Stimulated activated effector memory CD8-positive, alpha-beta T cell treated with anti-CD3 and anti-CD28 coated beads, Interleukin-12 subunit alpha, Interleukin-12 subunit beta, amount 100 ng/mL, for 72 hours (primary cell): ENCODE data around the gene TDRD10.

ENCODE experiments used
- ATAC-seq: fragments of 150-1000 bp; cut with Tn5 transposase; 2 replicates; pipeline ENCODE4 v1.10.0; 2021
- DNase-seq, 2 donors: peaks; one replicate each; pipeline ENCODE4 v3.0.0; 2021 to 2022; ENCODE audit warnings: low spot score in 2 of 2
- H3K27ac Mint-ChIP-seq: one replicate; pipeline ENCODE4 v1.8.0; 2022; ENCODE audit warnings: mild to moderate bottlenecking, mixed read lengths
- H3K36me3 Mint-ChIP-seq: one replicate; pipeline ENCODE4 v1.8.0; 2022; ENCODE audit warnings: mild to moderate bottlenecking, mixed read lengths
- H3K4me1 Mint-ChIP-seq: one replicate; pipeline ENCODE4 v1.8.0; 2022; ENCODE audit warnings: mixed read lengths
- H3K4me3 Mint-ChIP-seq: one replicate; pipeline ENCODE4 v1.8.0; 2022; ENCODE audit warnings: mild to moderate bottlenecking, mixed read lengths
- H3K9me3 Mint-ChIP-seq: one replicate; pipeline ENCODE4 v1.8.0; 2022; ENCODE audit warnings: mixed read lengths

The TDRD10 gene

GRCh38 chr1:154586231-154586630, 84.2 kb downstream of the TDRD10 start:
- Mint-ChIP-seq H3K27ac (no peak overlapping the region), H3K9me3 (no peaks in the 10 kb centered on the region), H3K4me3 (no peak overlapping the region), H3K4me1 (peaks cover 15% of the 10 kb centered on the region), H3K36me3 (peaks cover 100% of the 10 kb centered on the region)
- DNase-seq (no peak), ATAC-seq (no peak)

- no peak for DNase-seq
- H3K27ac Mint-ChIP-seq: no peak overlapping the region
- no peak overlapping the region for H3K4me3 Mint-ChIP-seq
- no peaks in the 10 kb centered on the region for H3K9me3 Mint-ChIP-seq
- ATAC-seq: no peak
- H3K4me1 Mint-ChIP-seq: peaks cover 15% of the 10 kb centered on the region
- peaks cover 100% of the 10 kb centered on the region for H3K36me3 Mint-ChIP-seq
Observed at GRCh38 chr1:154586641-154587040, 84.6 kb downstream of the TDRD10 start.

- ATAC-seq (peak; percentile 65), DNase-seq (no peak)
- peak overlapping the region; percentile 75 for H3K27ac Mint-ChIP-seq
- H3K4me1 Mint-ChIP-seq: peaks cover 21% of the 10 kb centered on the region
- H3K36me3 Mint-ChIP-seq: peaks cover 100% of the 10 kb centered on the region
- H3K9me3 Mint-ChIP-seq: no peaks in the 10 kb centered on the region
- H3K4me3 Mint-ChIP-seq: no peak overlapping the region
Observed at GRCh38 chr1:154589780-154590179, 87.8 kb downstream of the TDRD10 start.

- ATAC-seq: no peak
- no peak for DNase-seq
- peaks cover 13% of the 10 kb centered on the region for H3K4me1 Mint-ChIP-seq
- H3K4me3 Mint-ChIP-seq: no peak overlapping the region
- no peaks in the 10 kb centered on the region for H3K9me3 Mint-ChIP-seq
- H3K36me3 Mint-ChIP-seq: peaks cover 100% of the 10 kb centered on the region
- no peak overlapping the region for H3K27ac Mint-ChIP-seq
Observed at GRCh38 chr1:154590756-154591155, 88.7 kb downstream of the TDRD10 start.

- no peak overlapping the region for H3K27ac Mint-ChIP-seq
- H3K9me3 Mint-ChIP-seq: no peaks in the 10 kb centered on the region
- H3K4me1 Mint-ChIP-seq: peaks cover 13% of the 10 kb centered on the region
- no peak for DNase-seq
- no peak overlapping the region for H3K4me3 Mint-ChIP-seq
- ATAC-seq: no peak
- H3K36me3 Mint-ChIP-seq: peaks cover 100% of the 10 kb centered on the region
Observed at GRCh38 chr1:154591206-154591605, 89.2 kb downstream of the TDRD10 start.

GRCh38 chr1:154593390-154593789, 91.4 kb downstream of the TDRD10 start:
- peaks cover 100% of the 10 kb centered on the region for H3K36me3 Mint-ChIP-seq
- H3K27ac Mint-ChIP-seq: no peak overlapping the region
- no peak for ATAC-seq

GRCh38 chr1:154594811-154595210, 92.8 kb downstream of the TDRD10 start:
- Mint-ChIP-seq H3K27ac (peak overlapping the region; percentile 14), H3K4me3 (no peak overlapping the region), H3K36me3 (peaks cover 100% of the 10 kb centered on the region), H3K9me3 (no peaks in the 10 kb centered on the region), H3K4me1 (peaks cover 34% of the 10 kb centered on the region)
- no peak for ATAC-seq
- DNase-seq: no peak

More at GRCh38 chr1:154593390-154593789, 91.4 kb downstream of the TDRD10 start:
- peaks cover 24% of the 10 kb centered on the region for H3K4me1 Mint-ChIP-seq
- H3K4me3 Mint-ChIP-seq: no peak overlapping the region
- no peaks in the 10 kb centered on the region for H3K9me3 Mint-ChIP-seq
- no peak for DNase-seq

- Mint-ChIP-seq H3K27ac (no peak overlapping the region), H3K9me3 (no peaks in the 10 kb centered on the region)
- no peak for DNase-seq
Observed at GRCh38 chr1:154595621-154596020, 93.6 kb downstream of the TDRD10 start.

More at GRCh38 chr1:154595621-154596020, 93.6 kb downstream of the TDRD10 start:
- H3K36me3 Mint-ChIP-seq: peaks cover 100% of the 10 kb centered on the region
- ATAC-seq: peak; percentile 65
- peaks cover 40% of the 10 kb centered on the region for H3K4me1 Mint-ChIP-seq
- no peak overlapping the region for H3K4me3 Mint-ChIP-seq
